Measurements from ENCODE around the gene TYW1B.
"Not testable (repeated sequence)": the region's sequence is repeated elsewhere in the genome, so short reads cannot be mapped to it uniquely, and the experiment has no call there.

GRCh38 chr7:72640740-72641139 lies 187.3 kb downstream of the TYW1B start:
- TF ChIP-seq CTCF (IDR thresholded peaks at IDR 0.05; ENCODE audit: poor library complexity); EZH2 (IDR thresholded peaks at IDR 0.05; ENCODE audit: borderline replicate concordance); EZH2phosphoT487 (IDR thresholded peaks at IDR 0.05; ENCODE audit: low read depth, severe bottlenecking, unreplicated experiment): not testable (repeated sequence)

Data from hepatocyte (in vitro differentiated cells).